ENCODE data around the gene RNU5D-1. TPM values are rescaled to one million over a fixed set of nuclear protein-coding genes. Genes with fewer than 3 reads are reported as not detected.

Gene RNU5D-1
- total and polyA plus RNA-seq, 2 of the 13 experiments (the other 11 are each of a cell fraction or from before 2014, with no cell fraction given) = 165 TPM; not detected in 1

GRCh38 chr1:44681905-44682882 is 48.8 kb downstream of the RNU5D-1 start (continued):
- TF ChIP-seq FOXC1 (CRISPR knock-in tag; IDR thresholded peaks at IDR 0.05; ENCODE audit: borderline replicate concordance) (0 out of 2 replicates have a peak, but pooled peaks have one; percentile 21), MAFK (conservative IDR thresholded peaks at IDR 0.05 in 1 of 2, IDR thresholded peaks at IDR 0.05 in 1 of 2; ENCODE audit: low read length in 2 of 2) (no peak), HNF4G (IDR thresholded peaks at IDR 0.05; ENCODE audit: borderline replicate concordance, low read depth, low read length) (0 out of 2 replicates have a peak, but pooled peaks have one; percentile 9), HNF4G (CRISPR knock-in tag; IDR thresholded peaks at IDR 0.05; ENCODE audit: borderline replicate concordance, low read depth) (peak; percentile 79; the same call in 1 of the 2 replicates), MAFG (CRISPR knock-in tag; IDR thresholded peaks at IDR 0.05) (no peak), HMGXB4 (CRISPR knock-in tag; IDR thresholded peaks at IDR 0.05; ENCODE audit: borderline replicate concordance in 1 of 2, low read depth in 1 of 2) (peak; percentile 24 to 58; a peak in 2 of 4 replicates), ZNF207 (IDR thresholded peaks at IDR 0.05; ENCODE audit: borderline replicate concordance) (no peak), ATF7 (IDR thresholded peaks at IDR 0.05) (no peak), ATF7 (CRISPR knock-in tag; IDR thresholded peaks at IDR 0.05) (no peak), MAFF (IDR thresholded peaks at IDR 0.05; ENCODE audit: low read depth, low read length) (no peak), MED13 (CRISPR knock-in tag; IDR thresholded peaks at IDR 0.05) (no peak), ZNF496 (CRISPR knock-in tag; IDR thresholded peaks at IDR 0.05; ENCODE audit: insufficient replicate concordance) (no peak), SMARCC2 (IDR thresholded peaks at IDR 0.05) (no peak), TFDP2 (CRISPR knock-in tag; IDR thresholded peaks at IDR 0.05) (peak; percentile 56), FOXA3 (CRISPR knock-in tag; IDR thresholded peaks at IDR 0.05) (peak; percentile 98), REL (CRISPR knock-in tag; conservative IDR thresholded peaks at IDR 0.05) (no peak), ARNT2 (CRISPR knock-in tag; IDR thresholded peaks at IDR 0.05; ENCODE audit: low read depth) (no peak), CAMTA2 (CRISPR knock-in tag; IDR thresholded peaks at IDR 0.05; ENCODE audit: borderline replicate concordance) (no peak)
- TF ChIP-seq, protein P1, sequence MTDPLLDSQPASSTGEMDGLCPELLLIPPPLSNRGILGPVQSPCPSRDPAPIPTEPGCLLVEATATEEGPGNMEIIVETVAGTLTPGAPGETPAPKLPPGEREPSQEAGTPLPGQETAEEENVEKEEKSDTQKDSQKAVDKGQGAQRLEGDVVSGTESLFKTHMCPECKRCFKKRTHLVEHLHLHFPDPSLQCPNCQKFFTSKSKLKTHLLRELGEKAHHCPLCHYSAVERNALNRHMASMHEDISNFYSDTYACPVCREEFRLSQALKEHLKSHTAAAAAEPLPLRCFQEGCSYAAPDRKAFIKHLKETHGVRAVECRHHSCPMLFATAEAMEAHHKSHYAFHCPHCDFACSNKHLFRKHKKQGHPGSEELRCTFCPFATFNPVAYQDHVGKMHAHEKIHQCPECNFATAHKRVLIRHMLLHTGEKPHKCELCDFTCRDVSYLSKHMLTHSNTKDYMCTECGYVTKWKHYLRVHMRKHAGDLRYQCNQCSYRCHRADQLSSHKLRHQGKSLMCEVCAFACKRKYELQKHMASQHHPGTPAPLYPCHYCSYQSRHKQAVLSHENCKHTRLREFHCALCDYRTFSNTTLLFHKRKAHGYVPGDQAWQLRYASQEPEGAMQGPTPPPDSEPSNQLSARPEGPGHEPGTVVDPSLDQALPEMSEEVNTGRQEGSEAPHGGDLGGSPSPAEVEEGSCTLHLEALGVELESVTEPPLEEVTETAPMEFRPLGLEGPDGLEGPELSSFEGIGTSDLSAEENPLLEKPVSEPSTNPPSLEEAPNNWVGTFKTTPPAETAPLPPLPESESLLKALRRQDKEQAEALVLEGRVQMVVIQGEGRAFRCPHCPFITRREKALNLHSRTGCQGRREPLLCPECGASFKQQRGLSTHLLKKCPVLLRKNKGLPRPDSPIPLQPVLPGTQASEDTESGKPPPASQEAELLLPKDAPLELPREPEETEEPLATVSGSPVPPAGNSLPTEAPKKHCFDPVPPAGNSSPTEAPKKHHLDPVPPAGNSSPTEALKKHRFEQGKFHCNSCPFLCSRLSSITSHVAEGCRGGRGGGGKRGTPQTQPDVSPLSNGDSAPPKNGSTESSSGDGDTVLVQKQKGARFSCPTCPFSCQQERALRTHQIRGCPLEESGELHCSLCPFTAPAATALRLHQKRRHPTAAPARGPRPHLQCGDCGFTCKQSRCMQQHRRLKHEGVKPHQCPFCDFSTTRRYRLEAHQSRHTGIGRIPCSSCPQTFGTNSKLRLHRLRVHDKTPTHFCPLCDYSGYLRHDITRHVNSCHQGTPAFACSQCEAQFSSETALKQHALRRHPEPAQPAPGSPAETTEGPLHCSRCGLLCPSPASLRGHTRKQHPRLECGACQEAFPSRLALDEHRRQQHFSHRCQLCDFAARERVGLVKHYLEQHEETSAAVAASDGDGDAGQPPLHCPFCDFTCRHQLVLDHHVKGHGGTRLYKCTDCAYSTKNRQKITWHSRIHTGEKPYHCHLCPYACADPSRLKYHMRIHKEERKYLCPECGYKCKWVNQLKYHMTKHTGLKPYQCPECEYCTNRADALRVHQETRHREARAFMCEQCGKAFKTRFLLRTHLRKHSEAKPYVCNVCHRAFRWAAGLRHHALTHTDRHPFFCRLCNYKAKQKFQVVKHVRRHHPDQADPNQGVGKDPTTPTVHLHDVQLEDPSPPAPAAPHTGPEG (CRISPR knock-in tag; IDR thresholded peaks at IDR 0.05) = no peak; the same call in 1 of the 2 replicates

All from HepG2 (cell line).